GM12878 (cell line): ENCODE results near the gene PROZ. TPM values are rescaled to one million over a fixed set of nuclear protein-coding genes. Genes with fewer than 3 reads are reported as not detected.

Source experiments
- ATAC-seq: fragments of 200-7000 bp; cut with Tn5 transposase; 3 replicates; pipeline ENCODE4 v1.9.1; 2020; ENCODE audit warnings: mild to moderate bottlenecking, moderate library complexity
- BruUV-seq: library from RNA; stranded (reverse); fragments of 400-500 nt; replicated peaks from 2 replicates; lab custom pipeline; 2021; lab: Mats Ljungman, UMichigan
- CTCF ChIA-PET: fragments of 300-600 bp; sonication (Branson Sonifier 250); formaldehyde crosslinking; extraction: SDS; loops from one replicate; lab custom pipeline; 2021; ENCODE audit warnings: inconsistent platforms; lab: Yijun Ruan, JAX
- POLR2A ChIA-PET: fragments of 350-600 bp; formaldehyde crosslinking; extraction: SDS; loops from one replicate; lab custom pipeline; 2021; ENCODE audit warnings: inconsistent platforms; lab: Charles Lee
- RAD21 ChIA-PET: fragments of 300-600 bp; sonication (Branson Sonifier 250); formaldehyde crosslinking; loops from one replicate; lab custom pipeline; 2023; ENCODE audit warnings: antibody characterized with exemption; ENCODE audit not compliant: unreplicated experiment; lab: Charles Lee
- SMC1A ChIA-PET: fragments of 300-600 bp; sonication (Branson Sonifier 250); formaldehyde crosslinking; loops from one replicate; lab custom pipeline; 2023; ENCODE audit not compliant: unreplicated experiment, uncharacterized antibody; lab: Charles Lee
- DNase-seq: peaks from one replicate; pipeline ENCODE4 v3.0.0-alpha.2; 2011; ENCODE audit warnings: low read depth, low spot score
- FAIRE-seq: peaks from 3 replicates; lab custom pipeline; 2011; peaks lifted over from hg19 to GRCh38; lab: Jason Lieb, UNC
- H2AFZ ChIP-seq: 2 replicates; pipeline ENCODE4 v1.6.0; 2011; ENCODE audit warnings: low read depth, low read length, control low read depth; ENCODE audit not compliant: control insufficient read depth
- H3K27ac ChIP-seq: 2 replicates; pipeline ENCODE4 v1.5.1; 2011; ENCODE audit warnings: control low read depth; ENCODE audit not compliant: control insufficient read depth, insufficient read depth
- H3K27me3 ChIP-seq, 2 experiments: replicated peaks in 1 of 2; 2 replicates each; pipeline versions ENCODE4 v1.6.0 to v1.6.1; 2011; ENCODE audit warnings: low read length in 1 of 2; ENCODE audit not compliant: control insufficient read depth in 2 of 2, insufficient read depth in 2 of 2
- H3K36me3 ChIP-seq, 2 experiments: 2 replicates each; pipeline ENCODE4 v1.5.1; 2011; ENCODE audit warnings: low read length in 1 of 2; ENCODE audit not compliant: control insufficient read depth in 2 of 2, insufficient read depth in 2 of 2
- H3K4me1 ChIP-seq: 2 replicates; pipeline ENCODE4 v1.6.1; 2011; ENCODE audit warnings: mild to moderate bottlenecking, low read length, moderate library complexity, mixed read lengths; ENCODE audit not compliant: control insufficient read depth, insufficient read depth
- H3K4me2 ChIP-seq: 2 replicates; pipeline ENCODE4 v1.6.0; 2011; ENCODE audit warnings: control low read depth; ENCODE audit not compliant: control insufficient read depth, insufficient read depth
- H3K4me3 ChIP-seq: fragments of 200-600 bp; sonication (generic); 2 replicates; pipeline ENCODE4 v1.5.1; 2016
- H3K79me2 ChIP-seq: 2 replicates; pipeline ENCODE4 v1.6.0; 2011; ENCODE audit warnings: low read length; ENCODE audit not compliant: control insufficient read depth, insufficient read depth
- H3K9ac ChIP-seq: 2 replicates; pipeline ENCODE4 v1.8.0; 2011; ENCODE audit warnings: low read length, control low read depth, mixed read lengths; ENCODE audit not compliant: control insufficient read depth, insufficient read depth
- H3K9me3 ChIP-seq: replicated peaks from 3 replicates; pipeline ENCODE4 v1.5.1; 2011; ENCODE audit warnings: mild to moderate bottlenecking, low read length; ENCODE audit not compliant: control insufficient read depth, insufficient read depth
- H4K20me1 ChIP-seq: 2 replicates; pipeline ENCODE4 v1.6.0; 2011; ENCODE audit not compliant: control insufficient read depth, insufficient read depth
- ASH2L ChIP-seq: fragments of 300-600, 200-600 bp; sonication (generic); IDR thresholded peaks from 2 replicates; pipeline ENCODE4 v1.6.1; 2017; ENCODE audit warnings: low read depth, mild to moderate bottlenecking, borderline replicate concordance
- CREB1 ChIP-seq: IDR thresholded peaks from 2 replicates; pipeline ENCODE4 v1.6.1; 2012; ENCODE audit warnings: low read depth, mild to moderate bottlenecking, inconsistent platforms
- EGR1 ChIP-seq, 2 experiments: IDR thresholded peaks; 1 replicate in 1 of 2; 2 replicates in 1 of 2; pipeline ENCODE4 v1.6.1; 2011 to 2012; ENCODE audit warnings: low read depth in 2 of 2, low read length in 2 of 2, borderline replicate concordance in 1 of 2, mild to moderate bottlenecking in 1 of 2, moderate library complexity in 1 of 2
- IKZF1 ChIP-seq: fragments of 450-650 bp; conservative IDR thresholded peaks from 2 replicates; pipeline ENCODE4 v1.6.1; 2017; ENCODE audit warnings: antibody characterized with exemption, mild to moderate bottlenecking
- JUNB ChIP-seq: IDR thresholded peaks from 2 replicates; pipeline ENCODE4 v1.6.1; 2016; ENCODE audit warnings: antibody characterized with exemption, mild to moderate bottlenecking
- MEF2B ChIP-seq: fragments of 450-650 bp; IDR thresholded peaks from 2 replicates; pipeline ENCODE4 v1.6.1; 2018; ENCODE audit warnings: mild to moderate bottlenecking, moderate library complexity; ENCODE audit not compliant: partially characterized antibody, poor library complexity, severe bottlenecking
- NRF1 ChIP-seq: conservative IDR thresholded peaks from 2 replicates; pipeline ENCODE4 v1.6.1; 2011; ENCODE audit warnings: mild to moderate bottlenecking, low read depth, low read length, improper control_type of control experiment
- RB1 ChIP-seq: fragments of 450-650 bp; formaldehyde crosslinking; IDR thresholded peaks from 2 replicates; pipeline ENCODE4 v1.6.1; 2017; ENCODE audit warnings: mild to moderate bottlenecking, borderline replicate concordance
- RUNX3 ChIP-seq: IDR thresholded peaks from 2 replicates; pipeline ENCODE4 v1.6.1; 2012; ENCODE audit warnings: low read length, inconsistent platforms
- SPI1 ChIP-seq: IDR thresholded peaks from 2 replicates; pipeline ENCODE4 v1.6.1; 2011; ENCODE audit warnings: low read depth, mild to moderate bottlenecking, low read length, moderate library complexity, borderline replicate concordance; ENCODE audit not compliant: insufficient read depth
- SREBF2 ChIP-seq: IDR thresholded peaks from 2 replicates; pipeline ENCODE4 v1.6.1; 2012; ENCODE audit warnings: mild to moderate bottlenecking, low read length
- TAF1 ChIP-seq: IDR thresholded peaks from 2 replicates; pipeline ENCODE4 v1.6.1; 2011; ENCODE audit warnings: mild to moderate bottlenecking, low read depth, low read length, borderline replicate concordance
- YBX1 ChIP-seq: fragments of 450-650 bp; IDR thresholded peaks from 2 replicates; pipeline ENCODE4 v1.6.1; 2016; ENCODE audit warnings: antibody characterized with exemption
- WGBS: methylation state at CpG from one replicate; pipeline ENCODE4 v1.1.6; 2016; ENCODE audit warnings: low lambda C conversion rate; ENCODE audit not compliant: insufficient replicate concordance, insufficient coverage; ENCODE audit errors: missing lambda C conversion rate; 5-methylcytosine and 5-hydroxymethylcytosine counted together
- in situ Hi-C: fragments of 300-500 bp; cut with MboI; formaldehyde crosslinking; loops from 9 replicates; pipeline ENCODE4 v1.14.3; 2018; ENCODE audit warnings: mixed read lengths
- intact Hi-C: fragments of 100-400 bp; cut with micrococcal nuclease; formaldehyde crosslinking; loops from one replicate; pipeline ENCODE4 v1.14.2; 2022; ENCODE audit not compliant: unreplicated experiment
- polyA plus RNA-seq, 11 experiments: library from polyadenylated mRNA; depleted of rRNA in 4 of 11; unstranded in 6 of 11; stranded (reverse) in 5 of 11; fragments of >200 nt; fragmentation: Nextera tagmentation in 4 of 11; fragmentation: Illumina TruSeq in 1 of 11; extraction: Ambion mirVana in 4 of 11; extraction: Trizol in 1 of 11; gene quantifications; 1 replicate in 1 of 11; 2 replicates in 10 of 11; pipeline versions ENCODE4 v1.2.1 to v1.2.3, GENCODE V29; 2011 to 2016; ENCODE audit warnings: inconsistent platforms in 2 of 11, missing spikeins in 2 of 11, low read depth in 1 of 11
- total RNA-seq, 4 experiments: library from RNA; depleted of rRNA in 3 of 4; stranded (reverse); fragments of >200 nt in 3 of 4; fragmentation: Illumina TruSeq in 1 of 4; extraction: Trizol in 1 of 4; gene quantifications; 2 replicates each; pipeline versions ENCODE4 v1.2.1 to v1.2.3, GENCODE V29; 2013 to 2021
- TF ChIP-seq, protein P1 (sequence below): fragments of 450-650 bp; formaldehyde crosslinking; IDR thresholded peaks from 2 replicates; pipeline ENCODE4 v1.4.0; 2020; ENCODE audit warnings: mild to moderate bottlenecking, moderate library complexity

PROZ gene
- total and polyA plus RNA-seq, 10 of the 15 experiments (the other 5 are each of a cell fraction or from before 2014, with no cell fraction given) = 0.07 to 0.24 (median 0.21) TPM; not detected in 7

- peaks cover 4% of the 10 kb centered on the region; the same call in 1 of the 3 replicates for H3K9me3 ChIP-seq
- POLR2A ChIA-PET = no interaction called here
- H3K4me2 ChIP-seq = no peak overlapping the region
- TF ChIP-seq IKZF1 (no peak), ASH2L (no peak), YBX1 (no peak), SPI1 (no peak), MEF2B (no peak), NRF1 (no peak), RUNX3 (no peak), SREBF2 (no peak), TAF1 (no peak), RB1 (no peak), JUNB (no peak), CREB1 (no peak), EGR1 (IDR thresholded peaks at IDR 0.05; ENCODE audit: borderline replicate concordance in 1 of 2, low read depth in 2 of 2, low read length in 2 of 2) (no peak)
- TF ChIP-seq, protein P1, sequence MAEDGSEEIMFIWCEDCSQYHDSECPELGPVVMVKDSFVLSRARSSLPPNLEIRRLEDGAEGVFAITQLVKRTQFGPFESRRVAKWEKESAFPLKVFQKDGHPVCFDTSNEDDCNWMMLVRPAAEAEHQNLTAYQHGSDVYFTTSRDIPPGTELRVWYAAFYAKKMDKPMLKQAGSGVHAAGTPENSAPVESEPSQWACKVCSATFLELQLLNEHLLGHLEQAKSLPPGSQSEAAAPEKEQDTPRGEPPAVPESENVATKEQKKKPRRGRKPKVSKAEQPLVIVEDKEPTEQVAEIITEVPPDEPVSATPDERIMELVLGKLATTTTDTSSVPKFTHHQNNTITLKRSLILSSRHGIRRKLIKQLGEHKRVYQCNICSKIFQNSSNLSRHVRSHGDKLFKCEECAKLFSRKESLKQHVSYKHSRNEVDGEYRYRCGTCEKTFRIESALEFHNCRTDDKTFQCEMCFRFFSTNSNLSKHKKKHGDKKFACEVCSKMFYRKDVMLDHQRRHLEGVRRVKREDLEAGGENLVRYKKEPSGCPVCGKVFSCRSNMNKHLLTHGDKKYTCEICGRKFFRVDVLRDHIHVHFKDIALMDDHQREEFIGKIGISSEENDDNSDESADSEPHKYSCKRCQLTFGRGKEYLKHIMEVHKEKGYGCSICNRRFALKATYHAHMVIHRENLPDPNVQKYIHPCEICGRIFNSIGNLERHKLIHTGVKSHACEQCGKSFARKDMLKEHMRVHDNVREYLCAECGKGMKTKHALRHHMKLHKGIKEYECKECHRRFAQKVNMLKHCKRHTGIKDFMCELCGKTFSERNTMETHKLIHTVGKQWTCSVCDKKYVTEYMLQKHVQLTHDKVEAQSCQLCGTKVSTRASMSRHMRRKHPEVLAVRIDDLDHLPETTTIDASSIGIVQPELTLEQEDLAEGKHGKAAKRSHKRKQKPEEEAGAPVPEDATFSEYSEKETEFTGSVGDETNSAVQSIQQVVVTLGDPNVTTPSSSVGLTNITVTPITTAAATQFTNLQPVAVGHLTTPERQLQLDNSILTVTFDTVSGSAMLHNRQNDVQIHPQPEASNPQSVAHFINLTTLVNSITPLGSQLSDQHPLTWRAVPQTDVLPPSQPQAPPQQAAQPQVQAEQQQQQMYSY (CRISPR knock-in tag) = no peak
- WGBS = 43% methylated on average over 12 of the region's 12 CpGs
- no peaks in the 10 kb centered on the region for H4K20me1 ChIP-seq
- in situ Hi-C loops (no loop called here), intact Hi-C loops (no loop called here)
- BruUV-seq = no TSS peak
- H3K27ac ChIP-seq = no peak overlapping the region
- CTCF ChIA-PET = no interaction called here
- no peaks in the 10 kb centered on the region for H3K4me1 ChIP-seq
- H3K36me3 ChIP-seq = no peaks in the 10 kb centered on the region
- no peak overlapping the region for H3K4me3 ChIP-seq
- RAD21 ChIA-PET = no interaction called here
- H3K9ac ChIP-seq = no peak overlapping the region
- FAIRE-seq (no peak), ATAC-seq (no peak), DNase-seq (no peak)
- no peaks in the 10 kb centered on the region for H3K79me2 ChIP-seq
- SMC1A ChIA-PET = no interaction called here
- H3K27me3 ChIP-seq = no peaks in the 10 kb centered on the region
- H2AFZ ChIP-seq = no peak overlapping the region
These were observed 2.5 kb downstream of the PROZ start for GRCh38 chr13:113160983-113161382.
